Activated T-cell treated with anti-CD3 and anti-CD28 coated beads, Interleukin-2, amount 50 U/mL, for 48 hours (primary cell): Measurements from ENCODE around the gene ETDA.
A peak's percentile ranks its signal among the peaks of the same experiment; 100 is the strongest.
"Not testable (repeated sequence)": the region's sequence is repeated elsewhere in the genome, so short reads cannot be mapped to it uniquely, and the experiment has no call there.

Experiments used
- DNase-seq, 2 experiments: peaks; one replicate each; pipeline ENCODE4 v3.0.0-alpha.2; 2020

Gene ETDA

GRCh38 chrX:135252011-135252518 is at the start of gene ETDA:
Gene ETDA, plus strand, starts transcription at chrX:135252061. Its CDS starts 1,216 bp downstream, at chrX:135253277.
- DNase-seq, result not testable (repeated sequence)

- peak; percentile 48 to 58 for DNase-seq
These were observed 45.4 kb upstream of the ETDA start for GRCh38 chrX:135206427-135206826.

GRCh38 chrX:135213200-135213844 is 38.5 kb upstream of the ETDA start:
- DNase-seq, result peak; percentile 51 to 64

GRCh38 chrX:135245989-135246388 is 5.9 kb upstream of the ETDA start:
- not testable (repeated sequence) for DNase-seq

- DNase-seq, result not testable (repeated sequence)
These were observed 4.3 kb downstream of the ETDA start for GRCh38 chrX:135256087-135256684.

- DNase-seq, result no peak
These were observed 5.1 kb downstream of the ETDA start for GRCh38 chrX:135256923-135257322.

- no peak for DNase-seq
These were observed 5.6 kb downstream of the ETDA start for GRCh38 chrX:135257469-135257868.

- not testable (repeated sequence) for DNase-seq
These were observed 9.1 kb downstream of the ETDA start for GRCh38 chrX:135260976-135261375.

GRCh38 chrX:135263376-135263775 is 11.5 kb downstream of the ETDA start:
- not testable (repeated sequence) for DNase-seq

- DNase-seq, result no peak
These were observed 12.3 kb downstream of the ETDA start for GRCh38 chrX:135264206-135264605.

GRCh38 chrX:135273162-135273561 is 21.3 kb downstream of the ETDA start:
- DNase-seq, result no peak

- no peak for DNase-seq
These were observed 24.1 kb downstream of the ETDA start for GRCh38 chrX:135275973-135276372.

- DNase-seq, result no peak
These were observed 35.5 kb downstream of the ETDA start for GRCh38 chrX:135287266-135287823.

GRCh38 chrX:135295238-135295943 is 43.5 kb downstream of the ETDA start:
- DNase-seq, result peak; percentile 66 to 72

- DNase-seq, result no peak
These were observed 44.1 kb downstream of the ETDA start for GRCh38 chrX:135295944-135296305.

- no peak for DNase-seq
These were observed 50.5 kb downstream of the ETDA start for GRCh38 chrX:135302269-135302873.
